ENCODE measurements around the gene FUBP1. TPM values are rescaled to one million over a fixed set of nuclear protein-coding genes. Genes with fewer than 3 reads are reported as not detected.
"Not testable (repeated sequence)": the region's sequence is repeated elsewhere in the genome, so short reads cannot be mapped to it uniquely, and the experiment has no call there.

The FUBP1 gene
- total RNA-seq, 1 experiment from 2014 or later: 260 TPM

DNA sequence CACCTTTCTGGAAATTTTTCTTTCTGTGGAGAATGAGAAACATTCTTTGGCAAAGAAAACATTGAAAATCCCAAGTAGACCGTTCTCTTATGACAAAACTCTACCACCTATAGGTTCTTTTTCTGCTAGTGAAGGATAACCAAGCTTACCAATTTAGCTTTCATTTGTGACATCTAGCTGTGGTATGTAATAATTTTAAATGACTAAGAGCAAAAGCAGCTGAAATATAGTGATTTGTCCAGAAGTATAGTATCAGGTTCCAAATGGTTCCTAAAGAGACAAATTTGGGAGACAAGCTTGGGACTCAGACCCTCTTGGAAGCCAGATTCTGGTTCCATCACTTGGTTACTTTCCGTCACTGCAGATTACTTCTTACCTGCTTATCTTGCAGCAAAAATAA lies 24.4 kb downstream of the FUBP1 start:
- in situ Hi-C loops (cut with HindIII; ENCODE audit: low sequenced_read_pairs): no loop called here

DNA sequence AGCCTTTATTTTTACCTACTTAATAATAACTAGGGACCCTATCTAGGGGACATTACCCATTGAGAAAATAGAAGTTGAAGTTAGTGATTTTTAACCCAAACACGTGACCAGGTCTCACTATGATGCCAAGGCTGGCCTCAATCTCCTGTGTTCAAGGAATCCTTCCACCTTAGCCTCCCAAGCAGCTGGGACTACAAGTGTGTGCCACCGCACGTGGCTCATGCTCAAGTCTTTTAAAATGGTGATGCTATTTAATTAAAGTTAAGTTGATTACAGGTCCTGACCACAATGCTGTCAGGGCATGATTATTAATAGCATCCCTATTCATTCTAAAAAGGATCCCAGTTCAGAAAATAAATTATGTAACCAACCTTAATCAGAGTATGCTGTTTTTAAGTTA lies 25.0 kb downstream of the FUBP1 start:
- in situ Hi-C loops (cut with HindIII; ENCODE audit: low sequenced_read_pairs): no loop called here
- no peak for DNase-seq (ENCODE audit: low spot score)

More for the DNA sequence above, 24.4 kb downstream of the FUBP1 start:
- DNase-seq (ENCODE audit: low spot score): no peak

DNA sequence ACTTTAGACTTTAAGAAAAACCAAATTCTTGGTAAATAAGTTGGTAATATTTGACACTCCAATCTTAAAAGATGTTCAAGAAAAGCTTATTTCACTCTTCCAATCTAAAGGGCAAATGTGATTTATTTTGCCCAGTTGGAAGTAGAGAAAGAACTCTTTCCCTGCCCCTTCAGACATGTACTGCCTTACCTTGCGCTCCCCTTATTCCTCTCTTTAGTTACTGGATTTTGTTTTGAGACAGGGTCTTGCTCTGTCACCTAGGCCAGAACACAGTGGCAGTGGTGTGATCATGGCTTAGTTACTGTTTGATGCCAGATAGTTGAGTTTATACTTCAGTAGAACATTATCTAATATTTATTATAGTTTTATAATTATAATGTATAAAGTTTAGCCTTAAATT lies 27.5 kb downstream of the FUBP1 start:
- in situ Hi-C loops (cut with HindIII; ENCODE audit: low sequenced_read_pairs): no loop called here

DNA sequence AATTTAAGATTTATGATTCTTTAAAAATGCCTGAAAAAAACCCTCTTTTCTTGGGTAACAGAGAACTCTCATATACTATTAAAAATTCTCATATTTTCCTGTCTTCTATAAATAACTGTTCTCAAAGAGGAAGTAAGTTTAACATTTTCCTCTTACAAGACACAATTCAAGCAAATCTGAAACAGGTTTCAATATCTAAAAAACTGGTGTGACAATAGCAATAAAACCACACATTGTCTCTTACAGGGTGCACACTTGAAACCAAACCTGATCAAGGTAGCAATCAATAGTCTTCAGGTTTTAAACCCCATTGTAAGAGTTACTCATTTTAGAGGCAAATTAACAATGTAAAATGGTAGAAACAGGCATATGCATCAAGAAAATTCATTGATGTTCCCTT lies 28.0 kb downstream of the FUBP1 start:
- no peak for DNase-seq (ENCODE audit: low spot score)
- in situ Hi-C loops (cut with HindIII; ENCODE audit: low sequenced_read_pairs): no loop called here

More for the DNA sequence above, 27.5 kb downstream of the FUBP1 start:
- DNase-seq (ENCODE audit: low spot score): no peak

DNA sequence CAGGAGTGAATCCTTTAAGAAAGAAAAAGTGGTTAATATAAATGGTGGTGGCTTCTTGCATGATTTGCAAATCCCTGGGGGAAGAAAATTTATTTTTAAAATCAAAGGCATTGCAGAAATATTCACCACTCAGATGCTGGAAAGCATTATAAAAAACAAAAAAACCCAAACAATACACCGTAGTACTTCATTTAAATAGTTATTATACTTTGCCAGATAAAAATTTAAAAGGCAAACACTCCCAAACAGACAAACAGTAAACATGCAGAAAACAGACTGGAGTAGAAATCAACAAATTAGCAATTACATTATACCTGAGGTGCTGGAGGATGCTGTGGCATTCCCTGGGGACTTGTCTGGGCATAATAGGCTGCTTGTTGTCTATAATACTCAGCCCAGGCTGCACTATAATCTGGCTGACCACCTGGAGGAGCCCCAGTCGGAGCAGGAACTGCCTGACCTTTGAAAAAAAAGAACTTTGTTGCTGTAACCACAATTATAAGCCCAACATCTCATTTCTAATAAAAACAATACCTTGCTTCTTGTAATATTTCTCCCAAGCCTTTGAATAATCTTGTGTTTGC lies 29.9 kb downstream of the FUBP1 start:
- in situ Hi-C loops (cut with HindIII; ENCODE audit: low sequenced_read_pairs): no loop called here
- no peak for DNase-seq (ENCODE audit: low spot score)

DNA sequence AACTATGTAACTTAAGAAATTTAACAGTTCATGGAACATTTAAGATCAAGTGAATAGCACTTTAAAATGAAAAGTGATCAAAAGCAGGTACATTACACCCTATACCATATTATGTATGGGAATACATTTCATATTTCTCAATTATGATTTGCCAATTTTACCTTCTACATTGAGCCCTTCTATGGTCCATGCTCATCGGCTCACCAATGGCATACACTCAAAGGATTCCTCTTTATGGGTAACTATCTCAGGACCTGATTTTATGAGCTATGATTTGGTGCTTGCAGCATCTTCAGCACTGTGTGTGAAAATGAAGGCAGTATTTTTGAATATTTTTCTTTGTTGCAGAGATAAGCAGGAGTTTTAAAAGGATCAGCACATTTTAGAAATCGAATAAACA lies 33.5 kb downstream of the FUBP1 start:
- in situ Hi-C loops (cut with HindIII; ENCODE audit: low sequenced_read_pairs): no loop called here
- DNase-seq (ENCODE audit: low spot score): no peak

DNA sequence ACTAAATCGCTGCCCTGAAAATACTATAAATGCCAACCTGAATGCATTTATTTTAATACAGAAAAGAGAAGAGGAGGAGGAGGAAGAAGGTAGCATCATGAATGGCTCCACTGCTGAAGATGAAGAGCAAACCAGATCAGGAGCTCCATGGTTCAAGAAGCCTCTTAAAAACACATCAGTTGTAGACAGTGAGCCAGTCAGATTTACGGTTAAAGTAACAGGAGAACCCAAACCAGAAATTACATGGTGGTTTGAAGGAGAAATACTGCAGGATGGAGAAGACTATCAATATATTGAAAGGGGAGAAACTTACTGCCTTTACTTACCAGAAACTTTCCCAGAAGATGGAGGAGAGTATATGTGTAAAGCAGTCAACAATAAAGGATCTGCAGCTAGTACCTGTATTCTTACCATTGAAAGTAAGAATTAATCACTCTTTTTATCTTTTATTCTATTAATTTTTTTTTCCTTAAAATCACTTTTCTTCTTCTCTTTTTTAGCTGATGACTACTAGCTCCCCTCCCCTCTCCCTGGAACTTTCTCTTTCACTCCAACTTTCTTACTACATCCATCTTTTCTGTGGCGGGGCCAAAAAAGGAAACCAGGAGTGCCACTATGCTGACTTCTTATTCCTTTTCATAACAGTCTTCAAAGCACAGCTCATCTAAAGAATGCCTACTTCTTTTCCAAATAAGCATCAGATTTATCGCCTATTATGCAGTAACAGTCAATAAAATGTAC lies 36.3 kb downstream of the FUBP1 start:
- DNase-seq (ENCODE audit: low spot score): no peak
- in situ Hi-C loops (cut with HindIII; ENCODE audit: low sequenced_read_pairs): no loop called here

DNA sequence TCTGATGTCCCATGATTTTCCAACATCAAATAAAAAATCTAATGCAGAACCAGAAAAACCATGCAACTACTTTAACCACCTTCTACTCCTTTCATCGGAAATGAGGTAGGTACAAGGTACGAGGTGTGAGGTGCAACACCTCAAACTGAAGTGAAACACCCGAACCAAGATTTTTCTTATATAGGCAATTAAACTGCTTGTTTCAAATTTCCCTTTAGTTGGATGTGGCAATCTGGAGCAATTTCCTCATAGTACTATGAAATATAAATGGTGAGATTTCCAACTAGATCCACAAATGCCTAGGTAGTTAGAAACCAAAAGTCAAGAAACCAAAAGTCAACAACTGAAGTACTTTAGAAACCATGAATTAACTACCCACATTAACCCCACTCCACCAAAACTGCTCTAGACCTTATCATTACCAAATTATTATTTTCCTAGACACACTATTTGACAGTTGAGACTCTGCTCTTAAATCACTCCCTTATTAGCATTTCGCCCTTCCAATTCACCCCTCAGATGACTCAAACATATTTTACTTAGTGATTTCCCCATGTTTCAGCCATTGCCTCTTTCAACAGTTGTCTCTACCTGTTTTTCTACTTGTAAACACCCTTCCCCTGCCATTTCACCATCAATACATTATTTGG lies 37.8 kb downstream of the FUBP1 start:
- in situ Hi-C loops (cut with HindIII; ENCODE audit: low sequenced_read_pairs): no loop called here
- no peak for DNase-seq (ENCODE audit: low spot score)

DNA sequence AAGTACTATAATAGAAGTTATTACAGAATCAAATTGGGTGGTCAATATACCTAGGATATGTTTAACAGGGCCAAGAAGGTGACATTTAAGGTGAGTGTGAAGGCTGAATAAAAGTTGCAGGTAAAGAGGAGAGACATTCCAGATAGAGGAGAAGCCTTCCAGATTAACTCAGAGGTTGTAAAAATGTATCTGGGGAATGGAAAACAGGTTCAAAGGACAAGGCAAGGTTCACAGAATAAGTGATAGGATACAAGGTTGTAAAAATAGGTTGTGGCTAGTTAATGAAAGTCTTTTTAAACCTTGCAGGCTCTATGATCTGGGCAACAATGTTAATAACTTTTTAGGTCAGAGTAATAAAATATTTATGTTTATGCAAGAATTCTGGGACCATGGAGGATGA lies 40.2 kb downstream of the FUBP1 start:
- DNase-seq (ENCODE audit: low spot score): no peak
- in situ Hi-C loops (cut with HindIII; ENCODE audit: low sequenced_read_pairs): no loop called here

DNA sequence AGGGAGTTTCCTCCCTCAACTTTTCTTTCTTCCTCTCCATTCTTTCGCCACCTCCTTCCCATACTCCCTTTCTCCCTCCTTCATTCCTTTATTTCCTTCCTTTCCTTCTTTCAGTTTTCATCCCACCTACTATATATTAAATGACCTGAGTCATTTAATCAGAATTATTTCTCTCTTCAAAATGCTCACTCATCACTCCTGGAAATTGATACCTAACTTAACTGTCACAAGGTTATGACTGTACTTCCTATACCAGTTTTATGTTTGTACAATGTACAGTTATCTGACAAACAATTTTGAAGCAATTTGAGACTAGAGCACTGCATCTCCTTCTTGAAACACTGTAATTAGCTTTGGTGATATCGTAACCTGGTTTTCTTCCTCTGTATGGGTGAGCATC lies 49.1 kb downstream of the FUBP1 start:
- DNase-seq (ENCODE audit: low spot score): no peak
- in situ Hi-C loops (cut with HindIII; ENCODE audit: low sequenced_read_pairs): no loop called here

DNA sequence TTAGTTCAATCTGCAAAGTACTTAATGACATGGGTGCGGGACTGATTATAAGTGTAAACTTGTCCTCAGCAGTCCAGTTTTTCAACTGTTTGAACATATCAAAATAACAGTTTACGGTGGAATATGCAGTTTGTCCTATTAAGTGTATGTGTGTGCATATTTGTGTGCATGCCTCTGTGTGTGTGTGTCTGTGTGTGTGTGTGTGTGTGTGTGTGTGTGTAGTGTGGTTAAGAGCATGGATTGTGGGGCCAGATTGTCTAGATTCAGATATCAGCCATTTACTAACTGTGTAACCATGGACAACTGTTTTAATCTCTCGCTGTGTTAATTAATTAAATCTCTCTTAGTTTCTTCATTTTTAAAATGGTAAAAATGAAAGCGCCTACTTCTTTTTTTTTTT lies 51.5 kb downstream of the FUBP1 start:
- in situ Hi-C loops (cut with HindIII; ENCODE audit: low sequenced_read_pairs): no loop called here
- DNase-seq (ENCODE audit: low spot score): no peak

DNA sequence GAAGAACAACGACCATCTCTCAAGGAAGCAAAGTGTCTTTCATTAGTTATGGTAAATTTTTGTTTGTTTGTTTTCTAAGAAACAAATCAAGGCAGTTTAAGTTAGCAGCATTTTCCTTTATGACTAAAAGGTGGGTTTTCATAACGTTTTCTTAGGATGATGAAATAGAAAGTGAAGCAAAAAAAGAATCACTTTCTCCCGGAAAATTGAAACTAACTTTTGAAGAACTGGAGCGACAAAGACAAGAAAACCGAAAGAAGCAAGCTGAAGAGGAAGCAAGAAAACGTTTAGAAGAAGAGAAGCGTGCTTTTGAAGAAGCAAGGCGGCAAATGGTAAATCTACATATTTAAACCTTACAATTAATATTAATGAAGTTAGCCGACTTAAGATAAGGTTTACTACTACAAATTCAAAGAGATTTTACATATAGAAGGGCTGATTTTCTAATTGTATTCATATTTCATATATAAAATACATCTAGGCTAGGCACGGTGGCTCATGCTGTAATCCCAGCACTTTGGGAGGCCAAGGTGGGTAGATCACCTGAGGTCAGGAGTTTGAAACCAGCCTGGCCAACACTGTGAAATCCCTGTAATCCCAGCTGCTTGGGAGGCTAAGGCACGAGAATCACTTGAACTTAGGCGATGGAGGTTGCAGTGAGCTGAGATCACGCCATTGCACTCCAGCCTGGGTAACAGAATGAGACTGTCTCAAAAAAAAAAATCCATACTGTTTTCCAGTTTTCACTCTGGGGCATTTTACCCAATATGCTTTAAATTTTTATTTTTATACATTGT lies 52.1 kb downstream of the FUBP1 start:
- DNase-seq (ENCODE audit: low spot score): no peak
- in situ Hi-C loops (cut with HindIII; ENCODE audit: low sequenced_read_pairs): no loop called here

DNA sequence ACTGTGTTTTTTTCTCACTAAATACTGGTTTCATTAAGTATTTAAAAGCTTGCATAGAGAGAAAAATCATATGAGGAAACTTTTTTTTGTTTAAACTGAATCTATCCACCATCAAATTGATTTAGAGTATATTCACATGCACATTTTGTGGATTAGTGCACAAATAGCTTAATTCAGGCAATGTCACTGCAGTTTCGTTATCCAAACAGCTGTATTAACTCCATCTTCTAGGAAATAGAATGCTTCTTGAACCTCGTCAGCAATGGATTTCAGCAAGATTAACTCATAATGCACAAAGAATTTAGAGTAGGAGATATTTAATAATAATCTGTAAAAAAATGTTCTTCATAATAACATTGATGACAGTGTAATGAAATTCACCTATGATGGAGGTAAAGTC lies 52.9 kb downstream of the FUBP1 start:
- in situ Hi-C loops (cut with HindIII; ENCODE audit: low sequenced_read_pairs): no loop called here
- no peak for DNase-seq (ENCODE audit: low spot score)

DNA sequence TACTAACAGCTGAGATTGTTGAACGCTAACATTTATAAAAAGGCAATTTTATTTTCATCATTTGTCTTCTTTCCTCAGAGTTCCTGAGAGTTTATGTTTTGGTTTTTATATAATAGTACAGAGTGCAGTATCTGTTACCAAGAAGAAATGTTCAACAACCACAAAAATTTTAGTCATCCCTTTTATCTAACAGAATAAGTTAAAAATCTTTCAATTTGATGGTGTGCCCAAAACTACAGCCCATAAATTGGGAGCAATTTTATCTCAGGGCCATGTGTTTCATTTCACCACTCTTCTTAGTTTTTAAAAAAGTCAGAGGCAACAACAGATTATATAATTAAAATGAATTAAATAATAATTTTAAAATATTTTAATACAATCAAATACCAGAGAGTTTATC lies 53.4 kb downstream of the FUBP1 start:
- in situ Hi-C loops (cut with HindIII; ENCODE audit: low sequenced_read_pairs): no loop called here
- no peak for DNase-seq (ENCODE audit: low spot score)

DNA sequence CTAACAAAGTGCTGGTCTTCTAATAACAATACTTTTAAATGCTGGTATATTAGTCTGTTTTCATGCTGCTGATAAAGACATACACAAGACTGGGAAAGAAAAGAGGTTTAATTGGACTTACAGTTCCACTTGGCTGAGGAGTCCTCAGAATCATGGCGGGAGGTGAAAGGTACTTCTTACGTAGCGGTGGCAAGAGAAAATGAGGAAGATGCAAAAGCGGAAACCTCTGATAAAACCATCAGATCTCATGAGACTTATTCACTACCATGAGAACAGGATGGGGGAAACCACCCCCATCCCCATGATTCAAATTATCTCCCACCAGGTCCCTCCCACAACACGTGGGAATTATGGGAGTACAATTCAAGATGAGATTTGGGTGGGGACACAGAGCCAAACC lies 60.0 kb downstream of the FUBP1 start:
- DNase-seq (ENCODE audit: low spot score); in situ Hi-C loops (cut with HindIII; ENCODE audit: low sequenced_read_pairs): not testable (repeated sequence)

DNA sequence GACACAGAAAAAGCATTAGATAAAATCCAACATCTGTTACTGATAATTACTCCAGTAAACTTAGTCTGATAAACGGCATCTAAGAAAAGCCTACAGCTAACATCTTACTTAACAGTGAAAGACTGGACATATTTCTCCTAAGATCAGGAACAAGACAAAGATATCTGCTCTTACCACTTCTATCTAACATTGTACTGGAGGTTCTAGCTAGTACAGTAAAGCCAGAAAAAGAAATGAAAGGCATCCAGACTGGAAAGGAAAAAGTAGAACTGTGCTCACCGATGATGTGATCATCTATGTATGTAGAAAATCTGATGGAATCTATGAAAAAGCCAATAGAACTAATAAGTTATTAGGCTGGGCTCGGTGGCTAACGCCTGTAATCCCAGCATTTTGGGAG lies 68.8 kb downstream of the FUBP1 start:
- DNase-seq (ENCODE audit: low spot score): no peak
- in situ Hi-C loops (cut with HindIII; ENCODE audit: low sequenced_read_pairs): no loop called here

DNA sequence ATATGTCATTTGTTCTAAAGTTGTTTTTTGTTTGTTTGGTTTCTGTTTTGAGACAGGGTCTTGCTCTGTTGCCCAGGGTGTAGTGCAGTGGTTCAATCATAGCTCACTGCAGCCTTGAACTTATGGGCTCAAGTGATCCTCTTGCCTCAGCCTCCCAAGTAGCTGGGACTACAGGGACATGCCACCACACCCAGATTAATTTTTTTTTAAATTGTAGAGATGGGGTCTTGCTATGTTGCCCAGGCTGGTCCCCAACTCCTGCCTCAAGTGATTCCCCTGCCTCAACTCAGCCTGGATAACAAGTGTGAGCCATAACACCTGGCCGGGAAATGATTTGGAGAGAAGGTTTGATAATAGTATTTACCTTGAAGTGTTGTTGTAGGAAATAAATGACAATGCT lies 72.2 kb downstream of the FUBP1 start:
- in situ Hi-C loops (cut with HindIII; ENCODE audit: low sequenced_read_pairs): no loop called here
- no peak for DNase-seq (ENCODE audit: low spot score)

DNA sequence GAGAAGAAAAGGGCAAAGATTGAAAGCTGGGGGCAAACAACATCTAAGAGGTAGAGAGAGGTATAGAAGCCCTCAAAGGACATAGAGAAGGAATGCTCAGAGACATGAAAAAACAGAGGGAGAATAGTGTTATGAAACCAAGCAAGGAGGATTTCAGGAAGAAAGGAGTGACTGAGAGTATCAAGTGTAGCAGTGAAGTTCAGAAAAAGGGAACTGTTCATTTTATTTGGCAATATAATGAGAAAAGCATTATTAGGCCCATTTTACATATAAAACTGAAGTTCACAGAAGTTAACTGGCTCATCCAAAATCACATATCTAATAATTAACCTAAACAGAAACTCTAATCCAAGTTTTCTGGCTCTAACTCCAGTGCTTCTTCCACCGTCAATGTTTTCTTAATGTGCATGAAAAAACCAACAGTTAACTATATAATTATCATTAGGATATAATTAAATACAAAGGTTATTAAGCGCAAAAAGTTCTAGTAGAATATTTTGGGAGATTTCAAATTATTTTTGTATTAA lies 72.8 kb downstream of the FUBP1 start:
- no peak for DNase-seq (ENCODE audit: low spot score)
- in situ Hi-C loops (cut with HindIII; ENCODE audit: low sequenced_read_pairs): no loop called here

DNA sequence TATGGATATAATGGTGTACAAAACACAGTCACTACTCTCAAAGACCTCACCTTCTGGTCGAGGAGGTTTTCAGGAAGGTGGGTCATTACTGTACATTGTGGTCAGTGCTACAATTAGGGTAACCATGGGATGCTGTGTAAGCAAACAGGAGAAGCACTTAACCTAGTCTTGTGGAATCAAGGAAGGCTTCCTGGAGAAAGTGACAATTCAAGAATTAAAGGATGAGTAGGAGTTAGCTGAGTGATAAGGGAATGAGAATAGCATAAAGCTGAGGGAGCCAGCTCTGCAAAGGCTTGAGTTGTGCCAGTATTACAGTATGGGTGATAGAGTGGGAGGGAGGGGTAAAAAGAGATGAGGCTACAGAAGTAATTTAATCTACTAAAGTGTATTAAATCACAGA lies 73.3 kb downstream of the FUBP1 start:
- in situ Hi-C loops (cut with HindIII; ENCODE audit: low sequenced_read_pairs): no loop called here
- DNase-seq (ENCODE audit: low spot score): no peak
